Endometrium (tissue), 2 donors: ENCODE measurements around the gene ATP8A2.
"Not testable (repeated sequence)": the region's sequence is repeated elsewhere in the genome, so short reads cannot be mapped to it uniquely, and the experiment has no call there.

Experiments
- FAIRE-seq: peaks from 2 replicates; lab custom pipeline; 2012; peaks lifted over from hg19 to GRCh38; lab: Jason Lieb, UNC
- donor health status: control.
- donor health status: control.

ATP8A2 gene

GRCh38 chr13:25929816-25930215 is 558.0 kb downstream of the ATP8A2 start:
- FAIRE-seq: no peak

GRCh38 chr13:25930653-25931052 is 558.9 kb downstream of the ATP8A2 start:
- FAIRE-seq: no peak

DNA sequence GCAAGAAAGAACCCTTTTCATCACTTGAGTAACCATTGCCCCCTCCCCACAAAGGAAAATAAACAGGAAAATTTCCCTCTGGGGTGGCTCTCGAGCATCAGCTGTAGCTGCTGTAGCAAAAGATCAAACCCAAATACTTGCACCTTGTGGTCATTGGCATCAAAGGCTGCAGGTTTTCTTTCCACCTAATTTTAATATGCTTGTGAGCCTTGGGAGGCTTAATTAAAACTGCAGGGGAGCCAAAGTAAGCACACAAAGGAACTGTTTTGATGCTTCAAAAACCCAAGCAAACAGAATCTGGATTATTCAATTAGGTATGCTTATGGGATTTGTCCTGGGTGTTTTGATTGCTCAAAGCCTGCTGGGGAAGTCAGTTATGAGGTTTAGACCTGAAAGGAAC is 560.6 kb downstream of the ATP8A2 start:
- no peak for FAIRE-seq

GRCh38 chr13:25933520-25933919 is 561.7 kb downstream of the ATP8A2 start:
- FAIRE-seq: no peak

DNA sequence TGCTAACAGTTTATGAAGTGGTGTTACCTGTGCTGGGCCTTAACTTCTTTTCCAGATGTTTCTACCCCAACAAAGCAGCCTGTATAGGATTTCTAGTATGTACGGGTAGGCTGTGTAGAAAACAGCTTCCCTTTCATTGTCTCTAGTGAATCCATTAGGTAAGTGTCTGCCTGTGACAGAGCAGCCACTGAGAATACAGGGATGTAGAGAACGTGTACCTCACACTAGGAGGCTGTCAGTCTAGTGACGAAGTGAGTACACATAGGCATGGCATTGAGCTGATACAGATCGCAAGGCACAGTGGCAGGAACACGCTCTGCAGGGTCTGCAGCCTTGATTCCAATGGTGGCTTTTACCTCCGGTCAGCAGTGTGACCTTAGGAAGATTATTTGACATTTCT is 562.4 kb downstream of the ATP8A2 start:
- FAIRE-seq: no peak

DNA sequence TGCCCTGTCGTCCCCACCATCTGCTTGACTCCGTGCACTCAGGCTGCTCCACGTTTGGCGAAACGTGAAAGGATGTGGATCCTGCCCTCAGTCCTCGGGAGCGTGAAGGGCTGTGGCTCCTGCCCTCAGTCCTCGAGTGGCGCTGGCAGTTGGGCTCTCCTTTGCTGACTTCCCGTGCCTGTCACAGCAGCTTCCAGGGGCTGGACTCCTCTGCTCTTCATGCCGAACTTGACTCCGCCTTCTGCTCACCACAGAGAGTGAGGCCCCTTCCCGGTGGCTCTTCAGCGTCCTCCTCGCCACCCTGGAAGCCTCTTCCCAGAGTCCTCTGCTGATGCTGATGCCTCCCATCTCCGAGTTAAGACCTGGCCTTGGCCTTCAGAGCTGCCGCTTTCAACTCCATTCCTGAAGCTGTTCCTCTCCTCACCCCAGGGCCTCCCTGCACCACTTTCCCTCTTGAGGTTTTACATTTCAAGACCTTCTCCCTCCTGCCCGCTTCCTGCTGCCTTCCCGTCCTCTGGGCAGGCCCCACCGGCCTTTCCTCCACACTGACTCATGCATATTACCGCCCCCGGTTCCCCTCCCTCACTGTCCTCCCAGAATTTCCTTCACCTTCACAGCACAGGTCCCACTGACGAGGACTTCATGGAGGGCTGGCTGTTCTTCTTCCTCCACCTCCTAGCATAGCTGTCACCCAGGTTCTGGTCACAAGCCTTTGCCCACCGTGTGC is 568.4 kb downstream of the ATP8A2 start:
- FAIRE-seq: no peak

DNA sequence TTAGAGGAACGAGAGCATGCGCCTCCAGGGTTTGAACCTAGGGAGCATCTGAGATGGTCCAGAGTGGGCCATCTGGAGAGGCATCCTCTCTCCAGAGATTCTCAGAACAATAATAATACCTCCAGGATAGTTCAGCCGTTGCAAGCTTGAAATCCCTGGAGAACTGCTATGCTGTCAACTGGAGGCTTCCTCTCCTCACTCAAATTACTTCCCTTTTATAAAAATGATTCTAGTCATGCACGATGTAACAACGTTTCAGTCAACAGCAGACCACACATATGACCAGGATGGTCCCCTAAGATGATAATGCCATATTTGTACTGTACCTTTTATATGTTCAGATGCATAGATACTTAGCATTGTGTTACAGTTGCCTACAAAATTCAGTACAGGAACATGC is 571.3 kb downstream of the ATP8A2 start:
- no peak for FAIRE-seq

- no peak for FAIRE-seq
Observed at GRCh38 chr13:25943658-25944057, 571.9 kb downstream of the ATP8A2 start.

DNA sequence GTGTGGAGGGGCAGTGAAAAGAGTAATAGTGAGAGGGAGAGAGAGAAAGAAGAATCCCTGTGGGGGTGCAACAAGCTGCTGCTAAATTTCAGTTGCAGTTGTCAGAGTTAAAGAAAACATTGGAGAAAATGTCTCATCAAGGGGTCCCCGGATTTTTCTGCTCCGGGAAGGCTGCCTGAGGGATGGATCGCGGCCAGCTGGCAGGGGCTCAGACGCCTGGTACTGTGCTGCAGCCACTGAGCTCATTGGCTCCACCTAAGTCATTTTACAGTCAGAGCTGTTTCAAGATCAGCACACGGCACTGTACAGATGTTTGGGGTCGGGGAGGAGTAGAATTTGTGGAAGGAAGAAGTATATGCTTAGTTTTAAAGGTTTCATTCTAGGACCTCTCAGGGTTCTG is 573.8 kb downstream of the ATP8A2 start:
- no peak for FAIRE-seq

- no peak for FAIRE-seq
Observed at GRCh38 chr13:25946321-25946720, 574.5 kb downstream of the ATP8A2 start.

- FAIRE-seq: no peak
Observed at GRCh38 chr13:25948910-25949309, 577.1 kb downstream of the ATP8A2 start.

GRCh38 chr13:25951831-25952230 is 580.1 kb downstream of the ATP8A2 start:
- no peak for FAIRE-seq

DNA sequence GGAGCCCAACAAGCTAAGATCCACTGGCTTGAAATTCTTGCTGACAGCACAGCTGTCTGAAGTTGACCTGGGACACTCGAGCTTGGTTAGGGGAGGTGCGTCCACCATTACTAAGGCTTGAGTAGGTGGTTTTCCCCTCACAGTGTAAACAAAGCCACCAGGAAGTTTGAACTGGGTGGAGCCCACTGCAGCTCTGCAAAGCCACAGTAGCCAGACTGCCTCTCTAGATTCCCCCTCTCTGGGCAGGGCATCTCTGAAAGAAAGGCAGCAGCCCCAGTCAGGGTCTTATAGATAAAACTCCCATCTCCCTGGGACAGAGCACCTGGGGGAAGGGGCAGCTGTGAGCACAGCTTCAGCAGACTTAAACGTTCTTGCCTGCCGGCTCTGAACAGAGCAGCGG is 582.3 kb downstream of the ATP8A2 start:
- FAIRE-seq: not testable (repeated sequence)

GRCh38 chr13:25954943-25955342 is 583.2 kb downstream of the ATP8A2 start:
- not testable (repeated sequence) for FAIRE-seq

DNA sequence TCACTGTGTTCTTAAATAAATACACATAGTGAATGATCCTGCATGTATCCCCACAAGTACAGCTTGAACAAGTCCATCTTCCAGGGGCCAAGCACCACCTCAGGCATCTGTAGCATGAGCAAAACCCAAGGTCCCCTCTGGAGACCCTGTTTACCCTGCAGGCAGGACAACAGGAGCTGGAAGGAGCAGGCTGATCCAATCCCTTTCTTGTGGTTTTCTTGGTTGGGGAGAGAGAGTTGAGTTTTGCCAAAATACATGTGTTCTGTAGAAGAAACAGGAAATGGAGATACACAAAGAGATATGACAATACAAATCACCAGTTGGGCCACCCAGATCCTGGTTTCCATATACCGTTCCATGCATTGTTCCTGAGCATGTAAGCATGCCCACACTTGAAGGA is 587.2 kb downstream of the ATP8A2 start:
- FAIRE-seq: no peak

- FAIRE-seq: no peak
Observed at GRCh38 chr13:25961294-25961693, 589.5 kb downstream of the ATP8A2 start.

DNA sequence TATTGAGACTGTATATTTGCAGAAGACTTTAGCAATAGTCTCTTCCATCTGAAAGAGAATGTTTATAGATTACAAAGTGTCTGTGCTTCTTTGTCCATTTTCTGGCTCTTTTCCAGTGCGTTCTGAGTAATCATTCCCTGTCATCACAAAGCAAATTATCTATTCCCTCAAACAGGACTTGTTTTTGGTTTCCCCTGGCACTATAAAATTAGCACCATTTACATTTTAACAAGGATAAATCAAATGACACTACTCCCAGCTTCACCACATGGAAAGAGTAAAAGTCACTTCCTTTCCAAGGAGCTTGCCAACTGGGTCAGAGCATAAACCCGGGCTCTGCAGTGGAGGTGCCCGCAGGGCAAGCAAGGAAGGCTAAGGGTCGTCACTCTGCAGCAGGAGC is 591.9 kb downstream of the ATP8A2 start:
- FAIRE-seq: no peak

GRCh38 chr13:25965596-25965995 is 593.8 kb downstream of the ATP8A2 start:
- FAIRE-seq: no peak

- no peak for FAIRE-seq
Observed at GRCh38 chr13:25966086-25966485, 594.3 kb downstream of the ATP8A2 start.

- no peak for FAIRE-seq
Observed at GRCh38 chr13:25967144-25967543, 595.4 kb downstream of the ATP8A2 start.

DNA sequence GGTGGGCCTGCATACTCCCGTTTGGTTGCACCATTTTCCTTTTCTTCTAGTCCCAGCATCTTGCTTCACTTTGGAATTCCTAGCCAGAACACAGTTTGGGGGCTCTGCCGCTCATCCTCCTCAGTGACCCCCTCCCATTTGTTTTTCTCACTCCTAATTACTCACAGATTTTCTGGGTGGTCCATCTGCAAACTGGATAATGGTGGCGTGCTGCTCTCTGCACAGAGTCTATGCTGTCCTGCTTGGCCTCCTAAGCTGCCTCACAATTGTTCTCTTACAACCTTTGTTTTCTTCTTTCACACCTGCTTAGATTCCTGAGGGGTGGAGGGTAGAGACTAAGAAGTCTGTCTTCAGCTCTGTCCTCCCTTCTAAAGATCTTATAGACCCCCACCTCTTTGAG is 599.3 kb downstream of the ATP8A2 start:
- no peak for FAIRE-seq

DNA sequence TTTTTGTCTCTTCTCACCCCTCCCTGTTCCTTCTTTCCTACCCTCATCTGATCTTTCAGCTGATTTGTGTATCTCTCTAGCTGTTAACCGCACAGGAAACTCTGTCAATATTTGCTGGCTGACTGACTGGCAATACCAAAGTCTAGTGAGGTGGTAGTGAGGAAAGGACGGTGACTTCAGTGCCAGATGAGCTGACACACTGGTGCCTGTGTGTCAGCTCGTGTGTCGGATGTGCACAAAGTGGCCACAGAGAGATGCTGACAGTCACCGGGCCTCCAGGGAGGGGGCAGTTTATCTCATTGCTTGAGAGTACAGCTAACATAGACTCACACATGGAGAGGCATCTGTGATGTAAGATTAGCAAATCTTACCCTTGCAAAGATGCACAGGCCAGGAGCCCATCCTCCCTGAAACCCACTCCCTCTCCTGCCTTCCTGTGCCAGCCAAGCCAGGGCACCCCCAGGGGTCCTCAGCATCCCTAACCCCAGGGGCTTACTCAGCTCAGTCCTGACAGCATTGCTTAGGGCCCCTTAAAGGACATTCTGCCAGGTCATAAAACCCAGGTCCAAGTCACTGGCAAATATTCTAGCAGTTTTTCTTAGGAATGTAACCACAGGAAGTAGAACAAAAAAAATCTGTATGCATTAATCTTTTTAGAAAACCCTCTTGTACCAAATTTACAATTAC is 599.8 kb downstream of the ATP8A2 start:
- no peak for FAIRE-seq

- no peak for FAIRE-seq
Observed at GRCh38 chr13:25973085-25973484, 601.3 kb downstream of the ATP8A2 start.

DNA sequence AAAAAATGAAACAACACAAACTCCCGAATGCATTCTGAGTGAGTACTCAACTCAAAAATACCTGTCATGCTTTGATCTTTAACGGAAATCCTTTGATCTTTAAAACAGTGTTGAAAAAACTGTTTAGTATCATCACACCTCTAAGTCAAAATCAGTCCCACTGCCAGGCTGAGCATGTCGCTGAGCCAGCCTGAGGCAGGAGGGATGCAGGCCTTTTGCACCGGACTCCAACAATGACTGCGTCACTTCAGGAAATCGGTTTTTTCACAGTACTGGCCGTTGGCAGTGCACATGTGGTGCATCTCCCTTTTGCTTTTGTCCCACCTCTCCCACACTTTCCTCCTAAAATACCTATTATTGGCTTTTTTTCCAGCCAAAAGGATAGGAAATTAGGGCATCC is 601.8 kb downstream of the ATP8A2 start:
- FAIRE-seq: no peak
